HEK293 (cell line): ENCODE measurements around the gene PRKG1.

Experiments used
- CTCF ChIP-seq: fragments of 450-650 bp; formaldehyde crosslinking; IDR thresholded peaks from 2 replicates; pipeline ENCODE4 v1.5.1; 2016; ENCODE audit warnings: missing biosample characterization, missing genetic modification characterization
- GLIS2 ChIP-seq: fragments of 450-650 bp; formaldehyde crosslinking; IDR thresholded peaks from 2 replicates; pipeline ENCODE4 v1.5.1; 2016; ENCODE audit warnings: missing biosample characterization, missing genetic modification characterization
- HOXA7 ChIP-seq: sonication (generic); formaldehyde crosslinking; IDR thresholded peaks from 2 replicates; pipeline ENCODE4 v1.8.1; 2022; ENCODE audit warnings: missing genetic modification reagents, borderline replicate concordance
- PBX3 ChIP-seq: sonication (generic); formaldehyde crosslinking; IDR thresholded peaks from 2 replicates; pipeline ENCODE4 v1.8.1; 2022; ENCODE audit warnings: mild to moderate bottlenecking, moderate library complexity, missing genetic modification reagents
- REPIN1 ChIP-seq: fragments of 450-650 bp; formaldehyde crosslinking; IDR thresholded peaks from 2 replicates; pipeline ENCODE4 v1.5.1; 2017; ENCODE audit warnings: missing biosample characterization, missing genetic modification characterization, low read depth
- YY1 ChIP-seq: fragments of 450-650 bp; formaldehyde crosslinking; IDR thresholded peaks from 2 replicates; pipeline ENCODE4 v1.5.1; 2018; ENCODE audit warnings: missing biosample characterization, missing genetic modification characterization
- ZNF19 ChIP-seq: fragments of 450-650 bp; formaldehyde crosslinking; IDR thresholded peaks from 2 replicates; pipeline ENCODE4; 2016; ENCODE audit warnings: missing biosample characterization, missing genetic modification characterization, low read depth
- ZNF274 ChIP-seq, 2 experiments: fragments of 200-500 bp in 1 of 2; fragments of 450-650 bp in 1 of 2; sonication (Bioruptor generic) in 1 of 2; formaldehyde crosslinking in 1 of 2; IDR thresholded peaks; 2 replicates each; pipeline versions ENCODE4 v1.5.1 to v1.6.1; 2014 to 2016; ENCODE audit warnings: borderline replicate concordance in 1 of 2, inconsistent platforms in 1 of 2, low read length in 1 of 2, missing biosample characterization in 1 of 2, missing genetic modification characterization in 1 of 2
- ZNF335 ChIP-seq: fragments of 450-650 bp; formaldehyde crosslinking; conservative IDR thresholded peaks from 2 replicates; pipeline ENCODE4 v1.5.1; 2016; ENCODE audit warnings: missing biosample characterization, missing genetic modification characterization
- ZNF513 ChIP-seq: fragments of 450-650 bp; IDR thresholded peaks from 2 replicates; pipeline ENCODE4 v1.5.1; 2018; ENCODE audit warnings: missing biosample characterization, missing genetic modification characterization

GRCh38 chr10:52268790-52269189 is 1194.5 kb downstream of the PRKG1 start:
- TF ChIP-seq CTCF (tag by site-specific recombination) (no peak), PBX3 (CRISPR knock-in tag) (no peak), HOXA7 (CRISPR knock-in tag) (no peak), ZNF19 (tag by site-specific recombination) (no peak), ZNF335 (no peak), ZNF513 (tag by site-specific recombination) (no peak), REPIN1 (no peak), ZNF274 (IDR thresholded peaks at IDR 0.05; ENCODE audit: low read length) (no peak), ZNF274 (tag by site-specific recombination; IDR thresholded peaks at IDR 0.05; ENCODE audit: borderline replicate concordance) (no peak), GLIS2 (no peak), YY1 (no peak)
